Measurements from ENCODE around the gene ISLR2. TPM values are rescaled to one million over a fixed set of nuclear protein-coding genes. Genes with fewer than 3 reads are reported as not detected.

Gene ISLR2
- total RNA-seq, 1 donor from 2014 or later, result 6.1 TPM

- Mint-ChIP-seq H3K9me3 (ENCODE audit: unreplicated experiment) (no peaks in the 10 kb centered on the region), H3K36me3 (ENCODE audit: unreplicated experiment) (no peaks in the 10 kb centered on the region), H3K27ac (ENCODE audit: unreplicated experiment) (no peak overlapping the region), H3K4me1 (ENCODE audit: unreplicated experiment) (peaks cover 5% of the 10 kb centered on the region), H3K27me3 (ENCODE audit: unreplicated experiment) (peaks cover 53% of the 10 kb centered on the region), H3K4me3 (ENCODE audit: unreplicated experiment) (no peak overlapping the region)
- DNase-seq (ENCODE audit: extremely low spot score, unreplicated experiment), result no peak
- TF ChIP-seq, protein P1, sequence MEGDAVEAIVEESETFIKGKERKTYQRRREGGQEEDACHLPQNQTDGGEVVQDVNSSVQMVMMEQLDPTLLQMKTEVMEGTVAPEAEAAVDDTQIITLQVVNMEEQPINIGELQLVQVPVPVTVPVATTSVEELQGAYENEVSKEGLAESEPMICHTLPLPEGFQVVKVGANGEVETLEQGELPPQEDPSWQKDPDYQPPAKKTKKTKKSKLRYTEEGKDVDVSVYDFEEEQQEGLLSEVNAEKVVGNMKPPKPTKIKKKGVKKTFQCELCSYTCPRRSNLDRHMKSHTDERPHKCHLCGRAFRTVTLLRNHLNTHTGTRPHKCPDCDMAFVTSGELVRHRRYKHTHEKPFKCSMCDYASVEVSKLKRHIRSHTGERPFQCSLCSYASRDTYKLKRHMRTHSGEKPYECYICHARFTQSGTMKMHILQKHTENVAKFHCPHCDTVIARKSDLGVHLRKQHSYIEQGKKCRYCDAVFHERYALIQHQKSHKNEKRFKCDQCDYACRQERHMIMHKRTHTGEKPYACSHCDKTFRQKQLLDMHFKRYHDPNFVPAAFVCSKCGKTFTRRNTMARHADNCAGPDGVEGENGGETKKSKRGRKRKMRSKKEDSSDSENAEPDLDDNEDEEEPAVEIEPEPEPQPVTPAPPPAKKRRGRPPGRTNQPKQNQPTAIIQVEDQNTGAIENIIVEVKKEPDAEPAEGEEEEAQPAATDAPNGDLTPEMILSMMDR (IDR thresholded peaks at IDR 0.05), result no peak
These were observed 7.8 kb upstream of the ISLR2 start for GRCh38 chr15:74122403-74123130.

GRCh38 chr15:74123131-74123429, 7.3 kb upstream of the ISLR2 start:
- peaks cover 9% of the 10 kb centered on the region for H3K4me1 Mint-ChIP-seq (ENCODE audit: unreplicated experiment)
- no peak overlapping the region for H3K4me3 Mint-ChIP-seq (ENCODE audit: unreplicated experiment)
- TF ChIP-seq, protein P1 (IDR thresholded peaks at IDR 0.05), result no peak
- H3K27ac Mint-ChIP-seq (ENCODE audit: unreplicated experiment), result no peak overlapping the region
- no peaks in the 10 kb centered on the region for H3K9me3 Mint-ChIP-seq (ENCODE audit: unreplicated experiment)
- no peak for DNase-seq (ENCODE audit: extremely low spot score, unreplicated experiment)
- H3K27me3 Mint-ChIP-seq (ENCODE audit: unreplicated experiment), result peaks cover 48% of the 10 kb centered on the region
- no peaks in the 10 kb centered on the region for H3K36me3 Mint-ChIP-seq (ENCODE audit: unreplicated experiment)

GRCh38 chr15:74123658-74124057, 6.7 kb upstream of the ISLR2 start:
- Mint-ChIP-seq H3K9me3 (ENCODE audit: unreplicated experiment) (no peaks in the 10 kb centered on the region), H3K4me3 (ENCODE audit: unreplicated experiment) (no peak overlapping the region), H3K27me3 (ENCODE audit: unreplicated experiment) (peaks cover 44% of the 10 kb centered on the region), H3K36me3 (ENCODE audit: unreplicated experiment) (no peaks in the 10 kb centered on the region), H3K27ac (ENCODE audit: unreplicated experiment) (no peak overlapping the region), H3K4me1 (ENCODE audit: unreplicated experiment) (peaks cover 13% of the 10 kb centered on the region)
- TF ChIP-seq, protein P1 (IDR thresholded peaks at IDR 0.05), result no peak
- DNase-seq (ENCODE audit: extremely low spot score, unreplicated experiment), result no peak

DNA sequence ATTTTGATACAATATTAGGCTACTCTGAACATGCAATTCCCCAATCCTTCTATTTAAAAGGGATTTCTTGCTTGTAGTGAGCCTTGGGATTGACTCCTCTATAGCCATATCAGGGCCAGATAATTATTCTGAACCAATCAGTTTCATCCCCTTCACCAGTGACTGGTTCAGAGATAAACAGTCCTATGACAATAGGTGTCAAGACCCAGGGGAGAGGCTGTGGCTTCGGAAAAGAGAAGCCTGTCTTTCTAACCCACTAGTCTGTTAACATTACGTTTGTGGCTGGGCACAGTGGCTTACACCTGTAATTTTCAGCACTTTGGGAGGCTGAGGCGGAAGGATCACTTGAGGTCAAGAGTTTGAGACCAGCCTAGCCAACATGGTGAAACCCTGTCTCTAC, 6.2 kb upstream of the ISLR2 start:
- TF ChIP-seq, protein P1 (IDR thresholded peaks at IDR 0.05), result no peak
- Mint-ChIP-seq H3K36me3 (ENCODE audit: unreplicated experiment) (no peaks in the 10 kb centered on the region), H3K27me3 (ENCODE audit: unreplicated experiment) (peaks cover 49% of the 10 kb centered on the region), H3K4me3 (ENCODE audit: unreplicated experiment) (no peak overlapping the region), H3K27ac (ENCODE audit: unreplicated experiment) (no peak overlapping the region), H3K9me3 (ENCODE audit: unreplicated experiment) (no peaks in the 10 kb centered on the region), H3K4me1 (ENCODE audit: unreplicated experiment) (peaks cover 18% of the 10 kb centered on the region)
- no peak for DNase-seq (ENCODE audit: extremely low spot score, unreplicated experiment)

DNA sequence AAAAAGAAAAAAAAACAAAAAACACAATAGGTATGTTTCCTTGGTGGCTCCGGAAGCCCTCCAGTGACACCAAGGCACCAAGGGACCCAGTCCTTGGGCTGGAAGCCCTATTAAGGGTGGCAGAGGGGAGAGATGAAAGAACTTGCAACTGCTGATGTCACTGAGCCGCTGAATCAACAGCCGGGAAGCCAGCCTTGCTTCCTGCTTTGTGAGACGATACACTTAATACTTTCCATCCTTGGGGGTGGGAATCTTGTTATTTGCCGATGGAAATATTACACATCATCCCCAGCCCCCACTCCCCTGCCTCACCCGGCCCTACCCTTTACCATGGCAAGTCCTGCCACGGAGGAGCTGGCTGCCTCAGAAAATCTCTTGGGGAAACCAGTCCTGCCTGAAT, 5.6 kb upstream of the ISLR2 start:
- Mint-ChIP-seq H3K4me3 (ENCODE audit: unreplicated experiment) (no peak overlapping the region), H3K27ac (ENCODE audit: unreplicated experiment) (no peak overlapping the region), H3K4me1 (ENCODE audit: unreplicated experiment) (peaks cover 23% of the 10 kb centered on the region), H3K27me3 (ENCODE audit: unreplicated experiment) (peaks cover 52% of the 10 kb centered on the region), H3K36me3 (ENCODE audit: unreplicated experiment) (no peaks in the 10 kb centered on the region), H3K9me3 (ENCODE audit: unreplicated experiment) (no peaks in the 10 kb centered on the region)
- TF ChIP-seq, protein P1 (IDR thresholded peaks at IDR 0.05), result no peak
- no peak for DNase-seq (ENCODE audit: extremely low spot score, unreplicated experiment)

Data from osteocyte (in vitro differentiated cells).